Keratinocyte (primary cell): ENCODE results near the gene SMIM14. TPM values are rescaled to one million over a fixed set of nuclear protein-coding genes. Genes with fewer than 3 reads are reported as not detected.
"Not testable (repeated sequence)": the region's sequence is repeated elsewhere in the genome, so short reads cannot be mapped to it uniquely, and the experiment has no call there.

Experiments
- DNase-seq: peaks from one replicate; pipeline ENCODE4 v3.0.0-alpha.2; 2011; ENCODE audit warnings: low read depth, missing footprints, low spot score
- FAIRE-seq: peaks from 2 replicates; lab custom pipeline; 2011; peaks lifted over from hg19 to GRCh38; lab: Jason Lieb, UNC
- H2AFZ ChIP-seq: 2 replicates; pipeline ENCODE4 v1.6.0; 2012; ENCODE audit warnings: low read length, control low read depth, inconsistent platforms; ENCODE audit not compliant: control insufficient read depth
- H3K27ac ChIP-seq: 2 replicates; pipeline ENCODE4 v1.5.1; 2011; ENCODE audit warnings: low read length; ENCODE audit not compliant: control insufficient read depth, insufficient read depth
- H3K27me3 ChIP-seq: 3 replicates; pipeline ENCODE4 v1.6.0; 2011; ENCODE audit warnings: low read length; ENCODE audit not compliant: control insufficient read depth, insufficient read depth; ENCODE audit errors: extremely low read depth
- H3K36me3 ChIP-seq, 2 experiments: 2 replicates in 1 of 2; 3 replicates in 1 of 2; pipeline ENCODE4 v1.5.1; 2011; ENCODE audit warnings: low read length in 2 of 2, mild to moderate bottlenecking in 1 of 2; ENCODE audit not compliant: control insufficient read depth in 2 of 2, insufficient read depth in 2 of 2; ENCODE audit errors: extremely low read depth in 1 of 2
- H3K4me1 ChIP-seq: 3 replicates; pipeline ENCODE4 v1.5.1; 2011; ENCODE audit warnings: low read length; ENCODE audit not compliant: control insufficient read depth, insufficient read depth; ENCODE audit errors: extremely low read depth
- H3K4me2 ChIP-seq: 3 replicates; pipeline ENCODE4 v1.6.0; 2011; ENCODE audit warnings: low read depth, low read length; ENCODE audit not compliant: control insufficient read depth, insufficient read depth; ENCODE audit errors: extremely low read depth
- H3K4me3 ChIP-seq, 3 experiments: fragments of 200-600 bp in 1 of 3; sonication (generic) in 1 of 3; 2 replicates in 2 of 3; 3 replicates in 1 of 3; pipeline ENCODE4 v1.5.1; 2011 to 2016; ENCODE audit warnings: low read length in 3 of 3, mild to moderate bottlenecking in 3 of 3, control low read depth in 2 of 3, inconsistent platforms in 1 of 3, low read depth in 1 of 3, mixed read lengths in 1 of 3, mixed run types in 1 of 3, moderate library complexity in 1 of 3; ENCODE audit not compliant: control insufficient read depth in 2 of 3, insufficient read depth in 2 of 3; ENCODE audit errors: extremely low read depth in 1 of 3
- H3K79me2 ChIP-seq: 2 replicates; pipeline ENCODE4 v1.6.0; 2012; ENCODE audit warnings: low read length; ENCODE audit not compliant: control insufficient read depth, insufficient read depth
- H3K9ac ChIP-seq: 3 replicates; pipeline ENCODE4 v1.6.0; 2011; ENCODE audit warnings: low read length; ENCODE audit not compliant: control insufficient read depth, insufficient read depth; ENCODE audit errors: extremely low read depth
- H3K9me1 ChIP-seq: 3 replicates; pipeline ENCODE4 v1.6.0; 2011; ENCODE audit warnings: low read length; ENCODE audit not compliant: control insufficient read depth, insufficient read depth; ENCODE audit errors: extremely low read depth
- H3K9me3 ChIP-seq: 2 replicates; pipeline ENCODE4 v1.5.1; 2012; ENCODE audit warnings: low read depth, low read length; ENCODE audit not compliant: control insufficient read depth
- H4K20me1 ChIP-seq: 3 replicates; pipeline ENCODE4 v1.6.0; 2011; ENCODE audit warnings: low read length; ENCODE audit not compliant: control insufficient read depth, insufficient read depth; ENCODE audit errors: extremely low read depth
- CTCF ChIP-seq, 3 experiments: IDR thresholded peaks in 1 of 3; conservative IDR thresholded peaks in 1 of 3; optimal IDR thresholded peaks in 1 of 3; 2 replicates in 2 of 3; 3 replicates in 1 of 3; pipeline versions ENCODE3 to v1.5.1; 2011; ENCODE audit warnings: low read length in 3 of 3, mild to moderate bottlenecking in 3 of 3, moderate library complexity in 2 of 3, control low read depth in 1 of 3, inconsistent platforms in 1 of 3; ENCODE audit not compliant: insufficient read depth in 2 of 3; ENCODE audit errors: extremely low read depth in 1 of 3
- EZH2 ChIP-seq: IDR thresholded peaks from one replicate; pipeline ENCODE4 v1.6.1; 2012; ENCODE audit warnings: inconsistent platforms, mild to moderate bottlenecking, low read length, moderate library complexity
- dilution Hi-C: fragments of 300-500 bp; cut with MboI; formaldehyde crosslinking; loops from one replicate; pipeline ENCODE4 v1.7.0; 2020; ENCODE audit warnings: low sequenced_read_pairs; ENCODE audit not compliant: extremely low pct_ligation_motif_present
- polyA plus RNA-seq, 5 experiments: library from polyadenylated mRNA; depleted of rRNA in 3 of 5; stranded (reverse) in 3 of 5; stranded (forward) in 1 of 5; unstranded in 1 of 5; fragments of >200 nt; gene quantifications; 1 replicate in 1 of 5; 2 replicates in 3 of 5; 3 replicates in 1 of 5; pipeline versions ENCODE4 v1.2.1 to v1.2.3, GENCODE V29; 2011 to 2012; ENCODE audit warnings: missing spikeins in 2 of 5, low read depth in 1 of 5, low replicate concordance in 1 of 5

Gene SMIM14
- polyA plus RNA-seq, 1 donor (not counting 4 experiments of a cell fraction or from before 2014, with no cell fraction given), result 13.9 TPM

- no peak overlapping the region for H3K27ac ChIP-seq
- no peaks in the 10 kb centered on the region for H3K9me1 ChIP-seq
- no peak overlapping the region for H2AFZ ChIP-seq
- TF ChIP-seq CTCF (optimal IDR thresholded peaks at IDR 0.05 in 1 of 3, IDR thresholded peaks at IDR 0.05 in 1 of 3, conservative IDR thresholded peaks at IDR 0.05 in 1 of 3; ENCODE audit: extremely low read depth in 1 of 3, insufficient read depth in 2 of 3, low read length in 3 of 3), result no peak
- TF ChIP-seq EZH2, result no peak
- no peaks in the 10 kb centered on the region for H3K27me3 ChIP-seq
- H3K79me2 ChIP-seq, result no peaks in the 10 kb centered on the region
- H3K4me3 ChIP-seq, result no peak overlapping the region
- dilution Hi-C loops, result no loop called here
- H3K9ac ChIP-seq, result no peak overlapping the region
- H3K4me2 ChIP-seq, result no peak overlapping the region
- no peak for FAIRE-seq
- no peaks in the 10 kb centered on the region for H4K20me1 ChIP-seq
- DNase-seq, result no peak
- no peaks in the 10 kb centered on the region for H3K4me1 ChIP-seq
- no peaks in the 10 kb centered on the region for H3K36me3 ChIP-seq
- H3K9me3 ChIP-seq, result no peaks in the 10 kb centered on the region
Measured at GRCh38 chr4:39655876-39656275, 17.2 kb upstream of the SMIM14 start.

DNA sequence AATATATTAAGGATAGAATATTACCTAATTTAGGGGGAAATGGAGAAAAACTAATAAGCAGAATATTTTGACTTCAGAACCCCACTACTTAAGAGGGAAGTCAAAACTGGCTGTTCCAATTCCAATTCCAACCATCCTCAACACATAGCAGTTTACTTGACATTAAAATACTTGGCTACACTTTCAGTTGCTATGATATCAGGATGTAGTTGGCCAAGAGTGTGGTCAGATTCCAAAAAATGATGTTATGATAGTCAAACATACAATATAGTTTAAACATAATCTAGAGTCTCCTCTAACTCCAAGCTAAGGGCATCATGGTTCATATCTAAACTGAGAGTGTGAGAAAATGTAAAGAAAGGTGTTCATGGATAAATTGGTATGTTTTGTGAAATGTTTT lies 16.5 kb upstream of the SMIM14 start:
- dilution Hi-C loops, result no loop called here
- H3K9ac ChIP-seq, result no peak overlapping the region
- FAIRE-seq (no peak), DNase-seq (no peak)
- no peak overlapping the region for H3K27ac ChIP-seq
- no peak overlapping the region for H2AFZ ChIP-seq
- no peaks in the 10 kb centered on the region for H3K27me3 ChIP-seq
- H3K9me1 ChIP-seq, result no peaks in the 10 kb centered on the region
- H3K36me3 ChIP-seq, result no peaks in the 10 kb centered on the region
- no peaks in the 10 kb centered on the region for H3K4me1 ChIP-seq
- no peaks in the 10 kb centered on the region for H3K9me3 ChIP-seq
- TF ChIP-seq EZH2, result no peak
- no peaks in the 10 kb centered on the region for H4K20me1 ChIP-seq
- H3K79me2 ChIP-seq, result no peaks in the 10 kb centered on the region
- no peak overlapping the region for H3K4me3 ChIP-seq
- no peak overlapping the region for H3K4me2 ChIP-seq

- H2AFZ ChIP-seq, H3K27ac ChIP-seq, H3K79me2 ChIP-seq, H3K4me1 ChIP-seq, H3K9me1 ChIP-seq, DNase-seq, H3K4me3 ChIP-seq, H3K9me3 ChIP-seq, FAIRE-seq, H3K4me2 ChIP-seq, dilution Hi-C loops, H3K9ac ChIP-seq, H3K27me3 ChIP-seq, H3K36me3 ChIP-seq, H4K20me1 ChIP-seq: not testable (repeated sequence)
Measured at GRCh38 chr4:39651586-39651985, 12.9 kb upstream of the SMIM14 start.
